IMR-90 (cell line): ENCODE data around the gene UGT3A1. TPM values are rescaled to one million over a fixed set of nuclear protein-coding genes. Genes with fewer than 3 reads are reported as not detected.

Experiments
- ATAC-seq: fragments of 200-7000 bp; cut with Tn5 transposase; 2 replicates; pipeline ENCODE4 v1.9.1; 2020; ENCODE audit warnings: low read depth, mild to moderate bottlenecking, moderate library complexity
- BruUV-seq: library from RNA; stranded (reverse); fragments of 400-500 nt; replicated peaks from 2 replicates; lab custom pipeline; 2021; lab: Mats Ljungman, UMichigan
- CTCF ChIA-PET: fragments of 300-600 bp; formaldehyde crosslinking; extraction: SDS; loops from one replicate; lab custom pipeline; 2021; ENCODE audit warnings: antibody characterized with exemption; lab: Yijun Ruan, JAX
- POLR2A ChIA-PET: fragments of 300-600 bp; sonication (Branson Sonifier 250); formaldehyde crosslinking; loops from one replicate; lab custom pipeline; 2022; ENCODE audit warnings: antibody characterized with exemption; ENCODE audit not compliant: unreplicated experiment; lab: Charles Lee
- DNase-seq: peaks from one replicate; pipeline ENCODE4 v3.0.0; 2013
- H2AFZ ChIP-seq: replicated peaks from 2 replicates; pipeline ENCODE3; 2013; ENCODE audit warnings: low read length, mild to moderate bottlenecking; ENCODE audit not compliant: poor library complexity
- H2AK5ac ChIP-seq: 2 replicates; pipeline ENCODE4 v1.6.1; 2013; ENCODE audit warnings: low read depth, low read length, inconsistent platforms
- H2AK9ac ChIP-seq: replicated peaks from 2 replicates; pipeline ENCODE3; 2013; ENCODE audit warnings: mild to moderate bottlenecking, low read depth, low read length, moderate library complexity; ENCODE audit not compliant: poor library complexity
- H2BK120ac ChIP-seq: 2 replicates; pipeline ENCODE4 v1.6.1; 2013; ENCODE audit warnings: low read depth, low read length, inconsistent platforms
- H2BK15ac ChIP-seq: 3 replicates; pipeline ENCODE4 v1.6.1; 2013; ENCODE audit warnings: low read depth, low read length, inconsistent platforms
- H2BK20ac ChIP-seq: 2 replicates; pipeline ENCODE4 v1.6.1; 2013; ENCODE audit warnings: low read depth, mild to moderate bottlenecking, inconsistent platforms, low read length, moderate library complexity
- H2BK5ac ChIP-seq: 2 replicates; pipeline ENCODE4 v1.6.1; 2013; ENCODE audit warnings: mild to moderate bottlenecking, low read depth, low read length, inconsistent platforms; ENCODE audit not compliant: poor library complexity, severe bottlenecking
- H3K14ac ChIP-seq: replicated peaks from 2 replicates; pipeline ENCODE4 v1.6.1; 2013; ENCODE audit warnings: low read depth, low read length, inconsistent platforms
- H3K18ac ChIP-seq: 2 replicates; pipeline ENCODE4 v1.6.1; 2013; ENCODE audit warnings: low read depth, low read length, control low read depth
- H3K23ac ChIP-seq: 2 replicates; pipeline ENCODE4 v1.6.1; 2013; ENCODE audit warnings: low read depth, low read length, inconsistent platforms
- H3K27ac ChIP-seq: 2 replicates; pipeline ENCODE4 v1.5.1; 2013; ENCODE audit warnings: mild to moderate bottlenecking, control low read depth, low read length; ENCODE audit not compliant: insufficient read depth
- H3K27me3 ChIP-seq: 2 replicates; pipeline ENCODE4 v1.6.1; 2013; ENCODE audit warnings: low read length; ENCODE audit not compliant: control insufficient read depth, insufficient read depth
- H3K36me3 ChIP-seq: 2 replicates; pipeline ENCODE4 v1.6.1; 2013; ENCODE audit warnings: low read length, mixed read lengths; ENCODE audit not compliant: control insufficient read depth, insufficient read depth
- H3K4ac ChIP-seq: 2 replicates; pipeline ENCODE4 v1.6.1; 2013; ENCODE audit warnings: low read depth, low read length, inconsistent platforms
- H3K4me1 ChIP-seq: 2 replicates; pipeline ENCODE4 v1.6.1; 2013; ENCODE audit warnings: low read length, mixed read lengths; ENCODE audit not compliant: control insufficient read depth, insufficient read depth
- H3K4me2 ChIP-seq: 2 replicates; pipeline ENCODE4 v1.6.1; 2013; ENCODE audit warnings: low read depth, mild to moderate bottlenecking, control low read depth, low read length, moderate library complexity
- H3K4me3 ChIP-seq: 2 replicates; pipeline ENCODE4 v1.5.1; 2013; ENCODE audit warnings: low read depth, mild to moderate bottlenecking, control low read depth, low read length, moderate library complexity; ENCODE audit not compliant: insufficient read depth
- H3K56ac ChIP-seq: 2 replicates; pipeline ENCODE4 v1.6.1; 2013; ENCODE audit warnings: low read length, inconsistent platforms; ENCODE audit not compliant: insufficient read depth; ENCODE audit errors: extremely low read depth
- H3K79me1 ChIP-seq, 2 experiments: 2 replicates each; pipeline ENCODE4 v1.6.1; 2013; ENCODE audit warnings: low read length in 2 of 2, inconsistent platforms in 1 of 2, low read depth in 1 of 2
- H3K9ac ChIP-seq: 2 replicates; pipeline ENCODE4 v1.6.1; 2013; ENCODE audit warnings: low read depth, low read length, control low read depth
- H3K9me1 ChIP-seq: 2 replicates; pipeline ENCODE4 v1.6.1; 2013; ENCODE audit warnings: low read length, inconsistent platforms; ENCODE audit not compliant: insufficient read depth
- H3K9me3 ChIP-seq: 2 replicates; pipeline ENCODE4 v1.6.1; 2013; ENCODE audit warnings: low read length; ENCODE audit not compliant: control insufficient read depth, insufficient read depth
- H4K20me1 ChIP-seq: 2 replicates; pipeline ENCODE4 v1.6.1; 2013; ENCODE audit warnings: low read length, inconsistent platforms; ENCODE audit not compliant: insufficient read depth
- H4K5ac ChIP-seq: 2 replicates; pipeline ENCODE4 v1.6.1; 2013; ENCODE audit warnings: mild to moderate bottlenecking, low read depth, low read length, control low read depth
- H4K8ac ChIP-seq, 2 experiments: 2 replicates each; pipeline ENCODE4 v1.6.1; 2013; ENCODE audit warnings: low read depth in 2 of 2, low read length in 2 of 2, control low read depth in 1 of 2, inconsistent platforms in 1 of 2
- H4K91ac ChIP-seq: 2 replicates; pipeline ENCODE4 v1.6.1; 2013; ENCODE audit warnings: low read depth, low read length, inconsistent platforms; ENCODE audit not compliant: insufficient read depth
- CEBPB ChIP-seq: IDR thresholded peaks from 2 replicates; pipeline ENCODE4 v1.6.1; 2012; ENCODE audit warnings: low read depth, low read length, improper control_type of control experiment
- CHD1 ChIP-seq: IDR thresholded peaks from 2 replicates; pipeline ENCODE4 v1.6.1; 2012; ENCODE audit warnings: low read depth, low read length, improper control_type of control experiment
- FOS ChIP-seq: fragments of 150-350 bp; IDR thresholded peaks from 2 replicates; pipeline ENCODE4 v1.6.1; 2016; ENCODE audit warnings: low read depth, low read length
- MAFK ChIP-seq: IDR thresholded peaks from 2 replicates; pipeline ENCODE4 v1.6.1; 2012; ENCODE audit warnings: low read depth, low read length, improper control_type of control experiment
- MXI1 ChIP-seq: IDR thresholded peaks from 2 replicates; pipeline ENCODE4 v1.6.1; 2012; ENCODE audit warnings: low read depth, mild to moderate bottlenecking, low read length, moderate library complexity, borderline replicate concordance
- POLR2A ChIP-seq: IDR thresholded peaks from 2 replicates; pipeline ENCODE4 v1.6.1; 2012; ENCODE audit warnings: mild to moderate bottlenecking, low read depth, low read length
- RAD21 ChIP-seq: IDR thresholded peaks from 2 replicates; pipeline ENCODE4 v1.6.1; 2012; ENCODE audit warnings: low read length, improper control_type of control experiment
- RCOR1 ChIP-seq: IDR thresholded peaks from 2 replicates; pipeline ENCODE4 v1.6.1; 2012; ENCODE audit warnings: mild to moderate bottlenecking, low read length, improper control_type of control experiment; ENCODE audit not compliant: insufficient replicate concordance
- RFX5 ChIP-seq: IDR thresholded peaks from 2 replicates; pipeline ENCODE4 v1.8.0; 2012; ENCODE audit warnings: low read depth, mild to moderate bottlenecking, low read length, moderate library complexity
- SMC3 ChIP-seq: fragments of 150-350 bp; IDR thresholded peaks from 2 replicates; pipeline ENCODE4 v1.6.1; 2016; ENCODE audit warnings: low read depth, mild to moderate bottlenecking, antibody characterized with exemption, low read length, moderate library complexity
- WGBS, 2 experiments: methylation state at CpG; one replicate each; pipeline versions ENCODE4 v1.1.5 to v1.1.7; 2013; ENCODE audit warnings: missing lambda C conversion rate in 2 of 2; ENCODE audit not compliant: insufficient read length in 1 of 2; ENCODE audit errors: extremely low coverage in 2 of 2; 5-methylcytosine and 5-hydroxymethylcytosine counted together
- dilution Hi-C: fragments of 300-500 bp; cut with HindIII; formaldehyde crosslinking; loops from one replicate; pipeline ENCODE4 v1.14.3; 2018; ENCODE audit warnings: low sequenced_read_pairs; ENCODE audit not compliant: unreplicated experiment
- in situ Hi-C: fragments of 300-500 bp; cut with MboI; formaldehyde crosslinking; loops from 3 replicates; pipeline ENCODE4 v1.14.3; 2019; ENCODE audit warnings: low sequenced_read_pairs, inconsistent platforms, mixed read lengths
- intact Hi-C: fragments of 100-400 bp; cut with micrococcal nuclease; formaldehyde crosslinking; loops from 2 replicates; pipeline ENCODE4 v1.10.0; 2022
- polyA plus RNA-seq, 3 experiments: library from polyadenylated mRNA; depleted of rRNA; stranded (reverse); fragments of >200 nt; gene quantifications; 2 replicates each; pipeline ENCODE4 v1.2.3, GENCODE V29; 2012; ENCODE audit warnings: low replicate concordance in 1 of 3
- total RNA-seq: library from RNA; depleted of rRNA; stranded (reverse); fragments of >200 nt; gene quantifications from 2 replicates; pipeline ENCODE4 v1.2.3, GENCODE V29; 2012
- TF ChIP-seq, protein P1 (sequence below): fragments of 150-350 bp; IDR thresholded peaks from 2 replicates; pipeline ENCODE4 v1.6.1; 2017; ENCODE audit warnings: mild to moderate bottlenecking, antibody characterized with exemption, low read length, low read depth
- TF ChIP-seq, protein P2 (sequence below): fragments of 150-350 bp; IDR thresholded peaks from 2 replicates; pipeline ENCODE4 v1.6.1; 2016; ENCODE audit warnings: low read depth, mild to moderate bottlenecking, low read length, moderate library complexity, borderline replicate concordance
- TF ChIP-seq, protein P3 (sequence below): conservative IDR thresholded peaks from 2 replicates; pipeline ENCODE4 v1.5.1; 2012; ENCODE audit warnings: mild to moderate bottlenecking, low read depth, low read length, improper control_type of control experiment

UGT3A1 gene
- total and polyA plus RNA-seq, 2 of the 4 experiments (the other 2 are of a cell fraction), result not detected

DNA sequence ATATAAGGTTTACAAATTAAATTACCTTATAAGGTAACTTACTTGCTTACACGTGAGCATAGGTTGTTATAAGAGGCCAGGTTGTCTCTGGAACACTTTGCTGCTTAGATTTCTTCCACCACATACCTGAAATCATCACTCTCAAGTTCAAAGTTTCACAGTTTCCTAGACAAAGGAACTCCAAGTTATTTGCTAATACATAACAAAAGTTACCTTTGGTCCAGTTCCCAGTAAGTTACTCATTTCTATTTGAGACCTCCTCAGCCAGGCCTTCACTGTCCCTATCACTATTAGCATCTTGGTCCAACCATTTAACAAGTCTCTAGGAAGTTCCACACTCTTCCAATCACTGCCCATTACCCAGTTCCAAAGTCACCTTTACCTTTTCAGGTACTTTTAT, 18.5 kb upstream of the UGT3A1 start:
- no peak overlapping the region for H3K4ac ChIP-seq

More for the DNA sequence above, 18.5 kb upstream of the UGT3A1 start:
- no peak overlapping the region for H4K91ac ChIP-seq
- dilution Hi-C loops (no loop called here), in situ Hi-C loops (no loop called here), intact Hi-C loops (no loop called here)
- no peak overlapping the region for H3K4me3 ChIP-seq
- H2BK20ac ChIP-seq, result no peak overlapping the region
- no peaks in the 10 kb centered on the region for H3K36me3 ChIP-seq
- no CpG with 5 or more reads among the region's 1 CpG for WGBS, 2 experiments
- no peaks in the 10 kb centered on the region for H3K4me1 ChIP-seq
- no peaks in the 10 kb centered on the region for H3K27me3 ChIP-seq
- no peak overlapping the region for H4K8ac ChIP-seq
- H3K23ac ChIP-seq, result no peak overlapping the region
- ChIA-PET CTCF (no interaction called here), POLR2A (no interaction called here)
- TF ChIP-seq, protein P1, sequence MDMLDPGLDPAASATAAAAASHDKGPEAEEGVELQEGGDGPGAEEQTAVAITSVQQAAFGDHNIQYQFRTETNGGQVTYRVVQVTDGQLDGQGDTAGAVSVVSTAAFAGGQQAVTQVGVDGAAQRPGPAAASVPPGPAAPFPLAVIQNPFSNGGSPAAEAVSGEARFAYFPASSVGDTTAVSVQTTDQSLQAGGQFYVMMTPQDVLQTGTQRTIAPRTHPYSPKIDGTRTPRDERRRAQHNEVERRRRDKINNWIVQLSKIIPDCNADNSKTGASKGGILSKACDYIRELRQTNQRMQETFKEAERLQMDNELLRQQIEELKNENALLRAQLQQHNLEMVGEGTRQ, result no peak
- TF ChIP-seq, protein P2, sequence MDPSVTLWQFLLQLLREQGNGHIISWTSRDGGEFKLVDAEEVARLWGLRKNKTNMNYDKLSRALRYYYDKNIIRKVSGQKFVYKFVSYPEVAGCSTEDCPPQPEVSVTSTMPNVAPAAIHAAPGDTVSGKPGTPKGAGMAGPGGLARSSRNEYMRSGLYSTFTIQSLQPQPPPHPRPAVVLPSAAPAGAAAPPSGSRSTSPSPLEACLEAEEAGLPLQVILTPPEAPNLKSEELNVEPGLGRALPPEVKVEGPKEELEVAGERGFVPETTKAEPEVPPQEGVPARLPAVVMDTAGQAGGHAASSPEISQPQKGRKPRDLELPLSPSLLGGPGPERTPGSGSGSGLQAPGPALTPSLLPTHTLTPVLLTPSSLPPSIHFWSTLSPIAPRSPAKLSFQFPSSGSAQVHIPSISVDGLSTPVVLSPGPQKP, result no peak
- TF ChIP-seq RAD21 (no peak), MAFK (no peak), RCOR1 (no peak), SMC3 (no peak), MXI1 (no peak), FOS (no peak), CEBPB (no peak), CHD1 (no peak), RFX5 (no peak), POLR2A (no peak)
- TF ChIP-seq, protein P3, sequence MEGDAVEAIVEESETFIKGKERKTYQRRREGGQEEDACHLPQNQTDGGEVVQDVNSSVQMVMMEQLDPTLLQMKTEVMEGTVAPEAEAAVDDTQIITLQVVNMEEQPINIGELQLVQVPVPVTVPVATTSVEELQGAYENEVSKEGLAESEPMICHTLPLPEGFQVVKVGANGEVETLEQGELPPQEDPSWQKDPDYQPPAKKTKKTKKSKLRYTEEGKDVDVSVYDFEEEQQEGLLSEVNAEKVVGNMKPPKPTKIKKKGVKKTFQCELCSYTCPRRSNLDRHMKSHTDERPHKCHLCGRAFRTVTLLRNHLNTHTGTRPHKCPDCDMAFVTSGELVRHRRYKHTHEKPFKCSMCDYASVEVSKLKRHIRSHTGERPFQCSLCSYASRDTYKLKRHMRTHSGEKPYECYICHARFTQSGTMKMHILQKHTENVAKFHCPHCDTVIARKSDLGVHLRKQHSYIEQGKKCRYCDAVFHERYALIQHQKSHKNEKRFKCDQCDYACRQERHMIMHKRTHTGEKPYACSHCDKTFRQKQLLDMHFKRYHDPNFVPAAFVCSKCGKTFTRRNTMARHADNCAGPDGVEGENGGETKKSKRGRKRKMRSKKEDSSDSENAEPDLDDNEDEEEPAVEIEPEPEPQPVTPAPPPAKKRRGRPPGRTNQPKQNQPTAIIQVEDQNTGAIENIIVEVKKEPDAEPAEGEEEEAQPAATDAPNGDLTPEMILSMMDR, result no peak
- no peak overlapping the region for H2BK15ac ChIP-seq
- H3K27ac ChIP-seq, result no peak overlapping the region
- H3K56ac ChIP-seq, result no peak overlapping the region
- no peaks in the 10 kb centered on the region; the same call in 1 of the 2 replicates for H3K9me3 ChIP-seq
- H2AK5ac ChIP-seq, result no peak overlapping the region
- BruUV-seq, result no TSS peak
- no peak overlapping the region for H2AFZ ChIP-seq
- ATAC-seq (no peak), DNase-seq (no peak)
- no peak overlapping the region for H3K14ac ChIP-seq
- H3K4me2 ChIP-seq, result no peak overlapping the region
- no peaks in the 10 kb centered on the region for H3K79me1 ChIP-seq
- H4K20me1 ChIP-seq, result no peaks in the 10 kb centered on the region
- H3K18ac ChIP-seq, result no peak overlapping the region
- no peaks in the 10 kb centered on the region for H3K9me1 ChIP-seq
- no peak overlapping the region for H2BK120ac ChIP-seq
- H2AK9ac ChIP-seq, result no peak overlapping the region
- H4K5ac ChIP-seq, result no peak overlapping the region
- H3K9ac ChIP-seq, result no peak overlapping the region
- H2BK5ac ChIP-seq, result no peak overlapping the region
